ENCODE measurements around the gene PXT1. TPM values are rescaled to one million over a fixed set of nuclear protein-coding genes. Genes with fewer than 3 reads are reported as not detected.

Gene PXT1
- polyA plus RNA-seq, 1 donor (not counting 4 experiments of a cell fraction or from before 2014, with no cell fraction given), result 0.08 TPM

- Histone ChIP-seq H3K9me1 (ENCODE audit: control insufficient read depth, extremely low read depth, insufficient read depth, low read length) (no peaks in the 10 kb centered on the region), H3K4me2 (ENCODE audit: control insufficient read depth, extremely low read depth, insufficient read depth, low read depth, low read length) (no peak overlapping the region), H3K27ac (ENCODE audit: control insufficient read depth, insufficient read depth, low read length) (no peak overlapping the region), H2AFZ (ENCODE audit: control insufficient read depth, low read length) (no peak overlapping the region), H3K4me3 (ENCODE audit: control insufficient read depth in 2 of 3, extremely low read depth in 1 of 3, insufficient read depth in 2 of 3, low read depth in 1 of 3, low read length in 3 of 3) (no peak overlapping the region), H3K9me3 (ENCODE audit: control insufficient read depth, low read depth, low read length) (no peaks in the 10 kb centered on the region), H3K27me3 (ENCODE audit: control insufficient read depth, extremely low read depth, insufficient read depth, low read length) (no peaks in the 10 kb centered on the region), H4K20me1 (ENCODE audit: control insufficient read depth, extremely low read depth, insufficient read depth, low read length) (no peaks in the 10 kb centered on the region), H3K9ac (ENCODE audit: control insufficient read depth, extremely low read depth, insufficient read depth, low read length) (no peak overlapping the region), H3K36me3 (ENCODE audit: control insufficient read depth in 2 of 2, extremely low read depth in 1 of 2, insufficient read depth in 2 of 2, low read length in 2 of 2) (no peaks in the 10 kb centered on the region), H3K4me1 (ENCODE audit: control insufficient read depth, extremely low read depth, insufficient read depth, low read length) (no peaks in the 10 kb centered on the region), H3K79me2 (ENCODE audit: control insufficient read depth, insufficient read depth, low read length) (peaks cover 43% of the 10 kb centered on the region)
- FAIRE-seq, result no peak
- no peak for TF ChIP-seq EZH2 (IDR thresholded peaks at IDR 0.05; ENCODE audit: low read length)
- no peak for TF ChIP-seq CTCF (optimal IDR thresholded peaks at IDR 0.05 in 1 of 3, IDR thresholded peaks at IDR 0.05 in 1 of 3, conservative IDR thresholded peaks at IDR 0.05 in 1 of 3; ENCODE audit: extremely low read depth in 1 of 3, insufficient read depth in 2 of 3, low read length in 3 of 3)
- dilution Hi-C loops (cut with MboI; ENCODE audit: extremely low pct_ligation_motif_present, low sequenced_read_pairs), result no loop called here
- DNase-seq (ENCODE audit: low read depth, low spot score), result no peak
Measured at GRCh38 chr6:36460916-36461315, 18.3 kb upstream of the PXT1 start.

- Histone ChIP-seq H3K9me3 (ENCODE audit: control insufficient read depth, low read depth, low read length) (no peaks in the 10 kb centered on the region), H3K79me2 (ENCODE audit: control insufficient read depth, insufficient read depth, low read length) (peaks cover 47% of the 10 kb centered on the region), H2AFZ (ENCODE audit: control insufficient read depth, low read length) (no peak overlapping the region), H3K36me3 (ENCODE audit: control insufficient read depth in 2 of 2, extremely low read depth in 1 of 2, insufficient read depth in 2 of 2, low read length in 2 of 2) (no peaks in the 10 kb centered on the region), H3K4me1 (ENCODE audit: control insufficient read depth, extremely low read depth, insufficient read depth, low read length) (no peaks in the 10 kb centered on the region), H3K9me1 (ENCODE audit: control insufficient read depth, extremely low read depth, insufficient read depth, low read length) (no peaks in the 10 kb centered on the region), H3K4me2 (ENCODE audit: control insufficient read depth, extremely low read depth, insufficient read depth, low read depth, low read length) (no peak overlapping the region), H3K4me3 (ENCODE audit: control insufficient read depth in 2 of 3, extremely low read depth in 1 of 3, insufficient read depth in 2 of 3, low read depth in 1 of 3, low read length in 3 of 3) (no peak overlapping the region), H4K20me1 (ENCODE audit: control insufficient read depth, extremely low read depth, insufficient read depth, low read length) (no peaks in the 10 kb centered on the region), H3K27me3 (ENCODE audit: control insufficient read depth, extremely low read depth, insufficient read depth, low read length) (no peaks in the 10 kb centered on the region), H3K27ac (ENCODE audit: control insufficient read depth, insufficient read depth, low read length) (no peak overlapping the region), H3K9ac (ENCODE audit: control insufficient read depth, extremely low read depth, insufficient read depth, low read length) (no peak overlapping the region)
- no peak for FAIRE-seq
- dilution Hi-C loops (cut with MboI; ENCODE audit: extremely low pct_ligation_motif_present, low sequenced_read_pairs), result no loop called here
- TF ChIP-seq CTCF (optimal IDR thresholded peaks at IDR 0.05 in 1 of 3, IDR thresholded peaks at IDR 0.05 in 1 of 3, conservative IDR thresholded peaks at IDR 0.05 in 1 of 3; ENCODE audit: extremely low read depth in 1 of 3, insufficient read depth in 2 of 3, low read length in 3 of 3) (no peak), EZH2 (IDR thresholded peaks at IDR 0.05; ENCODE audit: low read length) (no peak)
- no peak for DNase-seq (ENCODE audit: low read depth, low spot score)
Measured at GRCh38 chr6:36459501-36459900, 16.8 kb upstream of the PXT1 start.

Measured in keratinocyte (primary cell).